22Rv1 (cell line): ENCODE data around the gene RANBP1.
A peak's percentile ranks its signal among the peaks of the same experiment; 100 is the strongest.

Experiments
- H3K27ac ChIP-seq: fragments of 450-650 bp; 2 replicates; pipeline ENCODE4 v1.5.1; 2017
- CTCF ChIP-seq: fragments of 450-650 bp; IDR thresholded peaks from 2 replicates; pipeline ENCODE4 v1.5.1; 2017; ENCODE audit warnings: mild to moderate bottlenecking
- ZFX ChIP-seq: fragments of 450-650 bp; IDR thresholded peaks from 2 replicates; pipeline ENCODE4 v1.6.1; 2017; ENCODE audit warnings: antibody characterized with exemption, borderline replicate concordance

Gene RANBP1

GRCh38 chr22:20114506-20115475, 1.1 kb upstream of the RANBP1 start:
- peak overlapping the region; percentile 10; the same call in 1 of the 2 replicates for H3K27ac ChIP-seq
- no peak for TF ChIP-seq ZFX
- TF ChIP-seq CTCF, result no peak

GRCh38 chr22:20116376-20116950, 559 bp downstream of the RANBP1 start:
- peak overlapping the region; percentile 86 for H3K27ac ChIP-seq
- no peak for TF ChIP-seq ZFX

DNA sequence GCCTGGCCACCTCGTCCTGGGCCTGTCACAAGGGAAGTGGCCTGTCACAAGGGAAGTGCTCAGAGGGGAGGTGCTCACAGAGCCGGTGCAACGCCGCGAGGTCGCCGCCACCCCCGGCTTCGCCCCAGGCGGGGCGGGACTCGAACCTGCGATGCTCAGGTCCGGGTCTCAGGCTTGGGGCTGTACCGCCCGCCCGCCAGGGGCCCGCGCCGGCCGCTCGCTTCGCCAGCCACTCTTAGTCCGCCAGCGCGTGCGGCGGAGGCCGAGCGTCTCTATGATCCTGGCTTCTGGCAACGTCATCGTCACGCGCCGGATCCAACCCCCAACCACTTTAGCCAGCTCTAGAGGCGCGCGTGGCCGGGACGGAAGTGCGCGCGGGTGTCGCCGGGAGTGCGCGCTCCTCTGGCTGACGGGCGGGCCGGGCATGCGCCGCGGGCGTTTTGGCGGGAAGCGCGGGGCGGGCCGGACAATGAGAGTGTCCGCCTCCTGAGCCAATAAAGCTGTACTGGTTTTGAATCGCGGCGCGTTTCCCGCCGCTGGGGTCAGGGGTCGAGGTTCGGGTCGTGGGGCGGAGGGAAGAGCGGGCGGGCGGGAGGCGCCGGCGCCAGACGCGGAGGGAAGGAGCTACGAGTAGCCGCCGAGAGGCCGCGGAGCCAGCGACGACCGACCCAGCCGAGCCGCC, 1.2 kb downstream of the RANBP1 start, which contains the start of gene TRMT2A:
TRMT2A (minus strand) TSS at position 276 of the 682 bp plus-strand sequence. CDS start 320 bp downstream, outside the sequence.
- peak within 1 kb of the TSS; percentile 86 for H3K27ac ChIP-seq
- TF ChIP-seq CTCF (peak; percentile 58), ZFX (no peak)

GRCh38 chr22:20117633-20118299, 1.9 kb downstream of the RANBP1 start:
- H3K27ac ChIP-seq, result peak overlapping the region; percentile 86
- no peak for TF ChIP-seq CTCF
- TF ChIP-seq ZFX, result no peak

GRCh38 chr22:20118300-20119020, 2.6 kb downstream of the RANBP1 start:
- TF ChIP-seq CTCF (no peak), ZFX (no peak)
- peak overlapping the region; percentile 86 for H3K27ac ChIP-seq

DNA sequence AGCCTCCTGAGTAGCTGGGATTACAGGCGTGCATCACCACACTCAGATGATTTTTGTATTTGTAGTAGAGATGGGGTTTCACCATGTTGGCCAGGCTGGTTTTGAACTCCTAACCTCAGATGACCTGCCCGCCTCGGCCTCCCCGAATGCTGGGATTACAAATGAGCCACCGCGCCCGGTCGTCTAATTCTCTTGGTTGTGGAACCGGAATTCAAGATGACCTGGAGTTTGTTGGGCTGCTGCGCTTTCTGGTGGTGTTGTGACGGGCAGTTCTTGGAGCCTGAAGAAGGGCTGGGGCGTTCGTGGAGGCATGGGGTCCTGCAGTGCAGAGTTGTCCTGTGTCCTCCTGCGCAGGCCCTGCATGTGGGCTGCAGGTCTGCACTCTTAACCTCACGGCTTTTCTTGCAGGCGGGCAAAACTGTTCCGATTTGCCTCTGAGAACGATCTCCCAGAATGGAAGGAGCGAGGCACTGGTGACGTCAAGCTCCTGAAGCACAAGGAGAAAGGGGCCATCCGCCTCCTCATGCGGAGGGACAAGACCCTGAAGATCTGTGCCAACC, 6.0 kb downstream of the RANBP1 start:
- TF ChIP-seq CTCF, result no peak
- no peak for TF ChIP-seq ZFX
- no peak overlapping the region for H3K27ac ChIP-seq
